ENCODE data around the gene ADORA1. TPM values are rescaled to one million over a fixed set of nuclear protein-coding genes. Genes with fewer than 3 reads are reported as not detected.

Gene ADORA1
- total RNA-seq, 1 donor from 2014 or later, result 0.21 TPM

DNA sequence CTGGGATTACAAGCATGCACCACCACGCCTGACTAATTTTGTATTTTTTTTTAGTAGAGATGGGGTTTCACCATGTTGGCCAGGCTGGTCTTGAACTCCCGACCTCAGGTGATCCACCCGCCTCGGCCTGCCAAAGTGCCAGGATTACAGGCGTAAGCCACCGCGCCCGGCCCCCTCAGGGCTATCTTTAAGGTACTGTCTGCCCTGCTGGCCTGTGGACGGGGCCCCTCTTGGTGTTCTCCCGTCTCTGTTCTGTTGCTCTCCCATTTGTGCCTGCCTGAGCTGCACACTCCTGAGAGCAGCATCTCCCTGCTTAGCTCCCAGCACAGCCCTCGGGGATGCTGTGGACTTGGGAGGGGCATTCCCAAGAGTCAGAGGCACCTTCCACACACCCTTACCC lies 34.2 kb downstream of the ADORA1 start:
- no peaks in the 10 kb centered on the region for H3K36me3 Mint-ChIP-seq (ENCODE audit: unreplicated experiment)
- no peaks in the 10 kb centered on the region for H3K4me1 Mint-ChIP-seq (ENCODE audit: unreplicated experiment)
- TF ChIP-seq, protein P1, sequence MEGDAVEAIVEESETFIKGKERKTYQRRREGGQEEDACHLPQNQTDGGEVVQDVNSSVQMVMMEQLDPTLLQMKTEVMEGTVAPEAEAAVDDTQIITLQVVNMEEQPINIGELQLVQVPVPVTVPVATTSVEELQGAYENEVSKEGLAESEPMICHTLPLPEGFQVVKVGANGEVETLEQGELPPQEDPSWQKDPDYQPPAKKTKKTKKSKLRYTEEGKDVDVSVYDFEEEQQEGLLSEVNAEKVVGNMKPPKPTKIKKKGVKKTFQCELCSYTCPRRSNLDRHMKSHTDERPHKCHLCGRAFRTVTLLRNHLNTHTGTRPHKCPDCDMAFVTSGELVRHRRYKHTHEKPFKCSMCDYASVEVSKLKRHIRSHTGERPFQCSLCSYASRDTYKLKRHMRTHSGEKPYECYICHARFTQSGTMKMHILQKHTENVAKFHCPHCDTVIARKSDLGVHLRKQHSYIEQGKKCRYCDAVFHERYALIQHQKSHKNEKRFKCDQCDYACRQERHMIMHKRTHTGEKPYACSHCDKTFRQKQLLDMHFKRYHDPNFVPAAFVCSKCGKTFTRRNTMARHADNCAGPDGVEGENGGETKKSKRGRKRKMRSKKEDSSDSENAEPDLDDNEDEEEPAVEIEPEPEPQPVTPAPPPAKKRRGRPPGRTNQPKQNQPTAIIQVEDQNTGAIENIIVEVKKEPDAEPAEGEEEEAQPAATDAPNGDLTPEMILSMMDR (IDR thresholded peaks at IDR 0.05), result no peak
- DNase-seq (ENCODE audit: extremely low spot score, unreplicated experiment), result no peak
- peaks cover 57% of the 10 kb centered on the region for H3K27me3 Mint-ChIP-seq (ENCODE audit: unreplicated experiment)
- peaks cover 18% of the 10 kb centered on the region for H3K9me3 Mint-ChIP-seq (ENCODE audit: unreplicated experiment)
- H3K27ac Mint-ChIP-seq (ENCODE audit: unreplicated experiment), result no peak overlapping the region
- no peak overlapping the region for H3K4me3 Mint-ChIP-seq (ENCODE audit: unreplicated experiment)

DNA sequence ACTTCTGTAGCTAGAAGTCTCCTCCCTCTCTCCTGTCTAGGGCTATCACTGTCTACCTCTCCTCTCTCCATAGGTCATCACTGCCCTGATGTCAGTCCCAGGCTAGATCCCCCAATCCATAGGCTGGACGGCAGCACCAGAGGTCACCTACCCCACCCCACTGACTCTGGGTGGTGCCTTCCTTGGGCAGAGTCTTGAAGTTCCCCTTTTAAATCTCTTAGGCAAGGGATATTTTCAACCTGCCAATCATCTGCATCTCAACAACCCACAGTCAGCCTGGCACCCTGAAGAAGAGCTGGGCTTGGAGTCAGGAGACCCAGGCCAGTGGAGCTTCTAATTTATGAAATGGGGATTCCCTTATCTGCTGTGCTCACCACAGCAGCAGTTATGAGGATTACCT lies 34.9 kb downstream of the ADORA1 start:
- Mint-ChIP-seq H3K27ac (ENCODE audit: unreplicated experiment) (no peak overlapping the region), H3K9me3 (ENCODE audit: unreplicated experiment) (peaks cover 18% of the 10 kb centered on the region), H3K27me3 (ENCODE audit: unreplicated experiment) (peaks cover 52% of the 10 kb centered on the region), H3K4me3 (ENCODE audit: unreplicated experiment) (no peak overlapping the region), H3K4me1 (ENCODE audit: unreplicated experiment) (no peaks in the 10 kb centered on the region), H3K36me3 (ENCODE audit: unreplicated experiment) (no peaks in the 10 kb centered on the region)
- no peak for DNase-seq (ENCODE audit: extremely low spot score, unreplicated experiment)
- TF ChIP-seq, protein P1 (IDR thresholded peaks at IDR 0.05), result no peak

DNA sequence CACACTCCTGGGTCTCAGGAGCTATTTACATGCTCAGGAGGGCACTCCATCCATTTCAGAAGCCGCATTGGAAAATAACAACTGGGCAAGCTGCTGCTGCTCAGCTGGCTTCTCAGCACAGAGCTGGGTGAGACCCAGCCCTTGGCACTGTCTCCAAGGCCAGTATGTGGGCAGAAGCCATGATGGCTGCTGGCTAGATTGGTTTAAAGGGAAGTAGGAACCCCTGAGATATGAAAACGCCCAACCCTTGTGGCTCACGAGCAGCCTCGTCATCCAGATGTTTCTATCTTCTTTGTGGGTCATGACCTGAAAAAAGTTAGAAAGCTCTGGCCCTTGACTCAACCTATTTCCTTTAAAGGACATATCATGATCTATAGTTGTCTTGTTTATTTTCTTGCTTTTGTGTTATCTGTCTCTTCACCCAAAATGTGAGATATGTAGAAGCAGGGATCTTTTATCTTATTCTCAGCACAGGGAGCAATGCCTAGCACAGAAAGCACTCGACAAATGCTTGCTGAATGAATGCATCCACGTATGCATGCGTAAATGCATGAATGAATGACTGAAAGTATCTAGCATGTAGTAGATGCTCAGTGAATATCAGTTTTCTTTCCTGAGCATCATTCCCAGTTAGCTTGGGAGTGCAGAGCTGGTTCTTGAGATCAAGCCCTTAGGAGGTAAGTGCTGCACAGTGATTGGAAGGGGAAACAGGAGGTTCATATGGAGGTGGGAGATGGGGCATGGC lies 36.5 kb downstream of the ADORA1 start:
- no peak for DNase-seq (ENCODE audit: extremely low spot score, unreplicated experiment)
- TF ChIP-seq, protein P1 (IDR thresholded peaks at IDR 0.05), result no peak
- H3K27me3 Mint-ChIP-seq (ENCODE audit: unreplicated experiment), result peaks cover 39% of the 10 kb centered on the region
- no peak overlapping the region for H3K27ac Mint-ChIP-seq (ENCODE audit: unreplicated experiment)
- H3K4me3 Mint-ChIP-seq (ENCODE audit: unreplicated experiment), result no peak overlapping the region
- H3K9me3 Mint-ChIP-seq (ENCODE audit: unreplicated experiment), result peaks cover 4% of the 10 kb centered on the region
- no peaks in the 10 kb centered on the region for H3K36me3 Mint-ChIP-seq (ENCODE audit: unreplicated experiment)
- H3K4me1 Mint-ChIP-seq (ENCODE audit: unreplicated experiment), result no peaks in the 10 kb centered on the region

DNA sequence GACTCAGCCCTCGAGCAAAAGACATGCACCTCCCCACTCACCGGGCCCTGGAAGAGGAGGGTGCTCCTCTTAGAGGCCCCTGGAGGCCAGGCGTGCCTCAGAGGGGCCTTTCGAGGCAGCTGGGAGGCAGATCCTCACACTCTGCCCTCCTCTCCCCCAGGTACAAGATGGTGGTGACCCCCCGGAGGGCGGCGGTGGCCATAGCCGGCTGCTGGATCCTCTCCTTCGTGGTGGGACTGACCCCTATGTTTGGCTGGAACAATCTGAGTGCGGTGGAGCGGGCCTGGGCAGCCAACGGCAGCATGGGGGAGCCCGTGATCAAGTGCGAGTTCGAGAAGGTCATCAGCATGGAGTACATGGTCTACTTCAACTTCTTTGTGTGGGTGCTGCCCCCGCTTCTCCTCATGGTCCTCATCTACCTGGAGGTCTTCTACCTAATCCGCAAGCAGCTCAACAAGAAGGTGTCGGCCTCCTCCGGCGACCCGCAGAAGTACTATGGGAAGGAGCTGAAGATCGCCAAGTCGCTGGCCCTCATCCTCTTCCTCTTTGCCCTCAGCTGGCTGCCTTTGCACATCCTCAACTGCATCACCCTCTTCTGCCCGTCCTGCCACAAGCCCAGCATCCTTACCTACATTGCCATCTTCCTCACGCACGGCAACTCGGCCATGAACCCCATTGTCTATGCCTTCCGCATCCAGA lies 37.7 kb downstream of the ADORA1 start:
- peaks cover 33% of the 10 kb centered on the region for H3K27me3 Mint-ChIP-seq (ENCODE audit: unreplicated experiment)
- H3K36me3 Mint-ChIP-seq (ENCODE audit: unreplicated experiment), result no peaks in the 10 kb centered on the region
- H3K4me3 Mint-ChIP-seq (ENCODE audit: unreplicated experiment), result no peak overlapping the region
- no peak overlapping the region for H3K27ac Mint-ChIP-seq (ENCODE audit: unreplicated experiment)
- no peaks in the 10 kb centered on the region for H3K4me1 Mint-ChIP-seq (ENCODE audit: unreplicated experiment)
- TF ChIP-seq, protein P1 (IDR thresholded peaks at IDR 0.05), result no peak
- no peaks in the 10 kb centered on the region for H3K9me3 Mint-ChIP-seq (ENCODE audit: unreplicated experiment)
- DNase-seq (ENCODE audit: extremely low spot score, unreplicated experiment), result no peak

DNA sequence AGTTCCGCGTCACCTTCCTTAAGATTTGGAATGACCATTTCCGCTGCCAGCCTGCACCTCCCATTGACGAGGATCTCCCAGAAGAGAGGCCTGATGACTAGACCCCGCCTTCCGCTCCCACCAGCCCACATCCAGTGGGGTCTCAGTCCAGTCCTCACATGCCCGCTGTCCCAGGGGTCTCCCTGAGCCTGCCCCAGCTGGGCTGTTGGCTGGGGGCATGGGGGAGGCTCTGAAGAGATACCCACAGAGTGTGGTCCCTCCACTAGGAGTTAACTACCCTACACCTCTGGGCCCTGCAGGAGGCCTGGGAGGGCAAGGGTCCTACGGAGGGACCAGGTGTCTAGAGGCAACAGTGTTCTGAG lies 38.3 kb downstream of the ADORA1 start:
- H3K4me1 Mint-ChIP-seq (ENCODE audit: unreplicated experiment), result no peaks in the 10 kb centered on the region
- no peak for DNase-seq (ENCODE audit: extremely low spot score, unreplicated experiment)
- no peaks in the 10 kb centered on the region for H3K36me3 Mint-ChIP-seq (ENCODE audit: unreplicated experiment)
- no peaks in the 10 kb centered on the region for H3K9me3 Mint-ChIP-seq (ENCODE audit: unreplicated experiment)
- TF ChIP-seq, protein P1 (IDR thresholded peaks at IDR 0.05), result no peak
- peaks cover 32% of the 10 kb centered on the region for H3K27me3 Mint-ChIP-seq (ENCODE audit: unreplicated experiment)
- H3K4me3 Mint-ChIP-seq (ENCODE audit: unreplicated experiment), result no peak overlapping the region
- H3K27ac Mint-ChIP-seq (ENCODE audit: unreplicated experiment), result no peak overlapping the region
